HepG2 (cell line): ENCODE measurements around the gene UGT3A2. TPM values are rescaled to one million over a fixed set of nuclear protein-coding genes. Genes with fewer than 3 reads are reported as not detected.

Experiments
- ATAC-seq: fragments of 200-7000 bp; cut with Tn5 transposase; 3 replicates; pipeline ENCODE4 v1.9.1; 2020; ENCODE audit warnings: mild to moderate bottlenecking, moderate library complexity
- BruUV-seq: library from RNA; stranded (reverse); fragments of 400-500 nt; replicated peaks from 2 replicates; lab custom pipeline; 2021; lab: Mats Ljungman, UMichigan
- CTCF ChIA-PET: fragments of 300-600 bp; formaldehyde crosslinking; extraction: SDS; loops from one replicate; lab custom pipeline; 2021; ENCODE audit warnings: low total read pairs, inconsistent platforms, low intra/inter-chr PET ratio; lab: Yijun Ruan, JAX
- POLR2A ChIA-PET: fragments of 350-600 bp; sonication (Branson Sonifier 250); formaldehyde crosslinking; loops from one replicate; lab custom pipeline; 2020; ENCODE audit warnings: antibody characterized with exemption, inconsistent platforms; lab: Yijun Ruan, JAX
- DNase-seq: peaks from one replicate; pipeline ENCODE4 v3.0.0-alpha.2; 2015; ENCODE audit warnings: low spot score
- FAIRE-seq: peaks from 3 replicates; lab custom pipeline; 2011; peaks lifted over from hg19 to GRCh38; lab: Jason Lieb, UNC
- H2AFZ ChIP-seq: one replicate; pipeline ENCODE4 v1.6.1; 2011; ENCODE audit warnings: low read length, inconsistent platforms
- H3K27ac ChIP-seq: fragments of 300-600 bp; 3 replicates; pipeline ENCODE4 v1.8.0; 2011; ENCODE audit warnings: mixed run types, mild to moderate bottlenecking, mixed read lengths, low read length, inconsistent platforms; ENCODE audit not compliant: insufficient read depth; ENCODE audit errors: extremely low read length
- H3K27me3 ChIP-seq, 2 experiments: fragments of 200-600 bp in 1 of 2; 2 replicates in 1 of 2; 3 replicates in 1 of 2; pipeline versions ENCODE4 v1.6.0 to v1.8.0; 2011; ENCODE audit warnings: low read length in 2 of 2, mild to moderate bottlenecking in 2 of 2, moderate library complexity in 2 of 2, inconsistent platforms in 1 of 2; ENCODE audit not compliant: insufficient read depth in 2 of 2, control insufficient read depth in 1 of 2
- H3K36me3 ChIP-seq, 2 experiments: fragments of 200-600 bp in 1 of 2; replicated peaks in 1 of 2; 2 replicates in 1 of 2; 3 replicates in 1 of 2; pipeline versions ENCODE4 v1.5.1 to v1.8.0; 2011; ENCODE audit warnings: low read length in 2 of 2, inconsistent platforms in 1 of 2; ENCODE audit not compliant: insufficient read depth in 2 of 2, control insufficient read depth in 1 of 2
- H3K4me1 ChIP-seq: 2 replicates; pipeline ENCODE4 v1.5.1; 2012; ENCODE audit warnings: low read length, inconsistent platforms; ENCODE audit not compliant: insufficient read depth
- H3K4me2 ChIP-seq: 2 replicates; pipeline ENCODE4 v1.6.0; 2011; ENCODE audit warnings: low read depth, low read length, inconsistent platforms
- H3K4me3 ChIP-seq, 3 experiments: fragments of 200-600 bp in 1 of 3; sonication (generic), shearing (Covaris generic) in 1 of 3; replicated peaks in 1 of 3; 2 replicates each; pipeline ENCODE4 v1.5.1; 2011 to 2016; ENCODE audit warnings: low read length in 3 of 3, inconsistent platforms in 2 of 3, low read depth in 2 of 3, mild to moderate bottlenecking in 2 of 3, control low read depth in 1 of 3, mixed read lengths in 1 of 3; ENCODE audit not compliant: insufficient read depth in 1 of 3
- H3K79me2 ChIP-seq: one replicate; pipeline ENCODE4 v1.6.1; 2011; ENCODE audit warnings: low read length, inconsistent platforms; ENCODE audit not compliant: insufficient read depth
- H3K9ac ChIP-seq: 2 replicates; pipeline ENCODE4 v1.6.0; 2011; ENCODE audit warnings: mild to moderate bottlenecking, low read depth, low read length, inconsistent platforms; ENCODE audit not compliant: insufficient read depth
- H3K9me3 ChIP-seq: 2 replicates; pipeline ENCODE4 v1.5.1; 2012; ENCODE audit warnings: mild to moderate bottlenecking, low read length
- H4K20me1 ChIP-seq: 2 replicates; pipeline ENCODE4 v1.6.0; 2011; ENCODE audit warnings: inconsistent platforms, mild to moderate bottlenecking, low read length, moderate library complexity; ENCODE audit not compliant: insufficient read depth
- ARID5B ChIP-seq: IDR thresholded peaks from 2 replicates; pipeline ENCODE4 v1.4.0; 2020; ENCODE audit warnings: mild to moderate bottlenecking, missing genetic modification reagents
- CREM ChIP-seq, 2 experiments: sonication (generic) in 1 of 2; formaldehyde crosslinking in 1 of 2; IDR thresholded peaks; 2 replicates each; pipeline versions ENCODE4 v1.4.0 to v1.6.1; 2016 to 2020; ENCODE audit warnings: antibody characterized with exemption in 1 of 2, mild to moderate bottlenecking in 1 of 2, missing genetic modification reagents in 1 of 2
- ESRRA ChIP-seq: sonication (generic); formaldehyde crosslinking; IDR thresholded peaks from 2 replicates; pipeline ENCODE4 v1.5.1; 2020; ENCODE audit warnings: mild to moderate bottlenecking, low read depth, missing genetic modification reagents
- GTF3A ChIP-seq: sonication (generic); formaldehyde crosslinking; conservative IDR thresholded peaks from 2 replicates; pipeline ENCODE4 v1.4.0; 2020; ENCODE audit warnings: mild to moderate bottlenecking, missing genetic modification reagents
- MAZ ChIP-seq, 2 experiments: sonication (generic) in 1 of 2; formaldehyde crosslinking in 1 of 2; IDR thresholded peaks; 2 replicates each; pipeline versions ENCODE4 v1.5.0 to v1.6.1; 2012 to 2020; ENCODE audit warnings: low read depth in 2 of 2, mild to moderate bottlenecking in 2 of 2, borderline replicate concordance in 1 of 2, improper control_type of control experiment in 1 of 2, low read length in 1 of 2, missing genetic modification reagents in 1 of 2, moderate library complexity in 1 of 2
- MNT ChIP-seq: fragments of 450-650 bp; IDR thresholded peaks from 2 replicates; pipeline ENCODE4 v1.6.1; 2016
- NR0B2 ChIP-seq: sonication (generic); formaldehyde crosslinking; IDR thresholded peaks from 2 replicates; pipeline ENCODE4 v1.4.0; 2020; ENCODE audit warnings: mild to moderate bottlenecking, missing genetic modification reagents
- SMARCC2 ChIP-seq: fragments of 450-650 bp; IDR thresholded peaks from 2 replicates; pipeline ENCODE4 v1.6.1; 2017; ENCODE audit warnings: antibody characterized with exemption, mild to moderate bottlenecking
- SP2 ChIP-seq: sonication (generic); formaldehyde crosslinking; IDR thresholded peaks from 2 replicates; pipeline ENCODE4 v1.5.1; 2020; ENCODE audit warnings: mild to moderate bottlenecking, missing genetic modification reagents
- TOPORS ChIP-seq: sonication (generic); formaldehyde crosslinking; IDR thresholded peaks from 2 replicates; pipeline ENCODE4 v1.8.0; 2023; ENCODE audit warnings: mild to moderate bottlenecking, missing genetic modification reagents
- ZBTB10 ChIP-seq: sonication (generic); formaldehyde crosslinking; IDR thresholded peaks from 2 replicates; pipeline ENCODE4 v1.4.0; 2020; ENCODE audit warnings: missing genetic modification reagents, borderline replicate concordance
- ZNF235 ChIP-seq: sonication (generic); formaldehyde crosslinking; IDR thresholded peaks from 2 replicates; pipeline ENCODE4 v1.8.1; 2023; ENCODE audit warnings: mild to moderate bottlenecking, missing genetic modification reagents, borderline replicate concordance
- ZNF260 ChIP-seq: sonication (generic); formaldehyde crosslinking; IDR thresholded peaks from 2 replicates; pipeline ENCODE4 v1.4.0; 2020; ENCODE audit warnings: missing genetic modification reagents, low read depth, mild to moderate bottlenecking, borderline replicate concordance
- ZNF292 ChIP-seq: sonication (generic); formaldehyde crosslinking; IDR thresholded peaks from 2 replicates; pipeline ENCODE4 v1.8.1; 2022; ENCODE audit warnings: mild to moderate bottlenecking, low read depth, missing genetic modification reagents, borderline replicate concordance
- WGBS: methylation state at CpG from one replicate; pipeline ENCODE4 v1.1.6; 2017; ENCODE audit warnings: low lambda C conversion rate; 5-methylcytosine and 5-hydroxymethylcytosine counted together
- in situ Hi-C: cut with HindIII; loops from 2 replicates; pipeline ENCODE4 v1.10.0; 2017; ENCODE audit warnings: low pct_unique_long_range_greater_than_20kb; ENCODE audit not compliant: extremely low pct_ligation_motif_present
- intact Hi-C: fragments of 100-400 bp; cut with micrococcal nuclease; formaldehyde crosslinking; loops from one replicate; pipeline ENCODE4 v1.10.0; 2022; ENCODE audit not compliant: unreplicated experiment
- polyA plus RNA-seq, 8 experiments: library from polyadenylated mRNA; depleted of rRNA in 3 of 8; stranded (reverse) in 7 of 8; unstranded in 1 of 8; fragments of >200 nt; fragmentation: Illumina TruSeq in 4 of 8; extraction: Trizol in 4 of 8; gene quantifications; 2 replicates each; pipeline versions ENCODE4 v1.2.1 to v1.2.3, GENCODE V29; 2011 to 2016; ENCODE audit warnings: low read depth in 4 of 8, missing spikeins in 1 of 8, mixed read lengths in 1 of 8; ENCODE audit not compliant: insufficient read depth in 1 of 8
- total RNA-seq, 5 experiments: library from RNA; depleted of rRNA; stranded (reverse); fragments of >200 nt; fragmentation: Illumina TruSeq; extraction: Trizol; gene quantifications; 2 replicates each; pipeline ENCODE4 v1.2.3, GENCODE V29; 2016; ENCODE audit warnings: low read depth in 1 of 5

UGT3A2 gene
- total and polyA plus RNA-seq, 2 of the 13 experiments (the other 11 are each of a cell fraction or from before 2014, with no cell fraction given): not detected

- no peak for FAIRE-seq
- Histone ChIP-seq H3K27ac (no peak overlapping the region), H4K20me1 (no peaks in the 10 kb centered on the region), H3K79me2 (no peaks in the 10 kb centered on the region), H3K4me1 (no peaks in the 10 kb centered on the region), H3K4me2 (no peak overlapping the region), H3K4me3 (no peak overlapping the region), H3K36me3 (no peaks in the 10 kb centered on the region), H3K9me3 (no peaks in the 10 kb centered on the region), H3K9ac (no peak overlapping the region), H3K27me3 (no peaks in the 10 kb centered on the region; a peak in 1 of 5 replicates), H2AFZ (no peak overlapping the region)
- 29% methylated on average over 5 of the region's 8 CpGs for WGBS
- ATAC-seq: no peak
- DNase-seq: no peak
- no TSS peak for BruUV-seq
- intact Hi-C loops: no loop called here
- ChIA-PET CTCF (no interaction called here), POLR2A (no interaction called here)
- in situ Hi-C loops: no loop called here
- no peak for TF ChIP-seq TOPORS (CRISPR knock-in tag)
- no peak for TF ChIP-seq ZBTB10 (CRISPR knock-in tag)
- TF ChIP-seq NR0B2 (CRISPR knock-in tag): no peak
- TF ChIP-seq SP2: no peak
- TF ChIP-seq CREM (IDR thresholded peaks at IDR 0.05): no peak
- no peak for TF ChIP-seq CREM (CRISPR knock-in tag; IDR thresholded peaks at IDR 0.05)
- no peak for TF ChIP-seq SMARCC2
- no peak for TF ChIP-seq GTF3A
- TF ChIP-seq ESRRA (CRISPR knock-in tag): no peak
- TF ChIP-seq ZNF260 (CRISPR knock-in tag): no peak
- TF ChIP-seq MAZ (IDR thresholded peaks at IDR 0.05; ENCODE audit: borderline replicate concordance, low read depth, low read length): no peak
- TF ChIP-seq MAZ (CRISPR knock-in tag; IDR thresholded peaks at IDR 0.05; ENCODE audit: low read depth): no peak
- no peak for TF ChIP-seq MNT
- TF ChIP-seq ARID5B: no peak
- TF ChIP-seq ZNF235: no peak
- no peak for TF ChIP-seq ZNF292 (CRISPR knock-in tag)
These were observed 39.0 kb downstream of the UGT3A2 start for GRCh38 chr5:36027711-36028110.
